ENCODE measurements around the gene TIFAB.

Gene TIFAB

DNA sequence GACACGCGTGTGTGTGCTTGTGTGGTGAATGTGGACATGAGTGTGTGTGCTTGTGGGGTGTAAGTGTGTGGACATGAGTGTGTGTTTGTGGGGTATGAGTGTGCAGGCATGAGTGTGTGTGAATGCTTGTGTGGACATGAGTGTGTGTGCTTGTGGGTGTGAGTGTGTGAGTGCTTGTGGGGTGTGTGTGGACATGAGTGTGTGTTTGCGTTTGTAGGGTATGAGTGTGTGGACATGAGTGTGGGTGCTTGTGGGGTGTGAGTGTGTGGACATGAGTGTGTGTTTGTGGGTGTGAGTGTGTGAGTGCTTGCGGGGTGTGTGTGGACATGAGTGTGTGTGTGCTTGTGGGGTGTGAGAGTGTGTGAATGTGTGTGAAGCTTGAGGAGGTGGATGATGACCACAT lies 29.8 kb upstream of the TIFAB start:
- H3K27me3 ChIP-seq (ENCODE audit: control insufficient read depth, insufficient read depth, low read length, poor library complexity, severe bottlenecking): peaks cover 97% of the 10 kb centered on the region
- H3K4me3 ChIP-seq (ENCODE audit: insufficient read depth, low read depth, low read length): no peak overlapping the region
- peaks cover 51% of the 10 kb centered on the region for H3K4me1 ChIP-seq (ENCODE audit: control insufficient read depth, insufficient read depth, low read length)
- H3K9me3 ChIP-seq (ENCODE audit: control insufficient read depth, low read length): no peaks in the 10 kb centered on the region
- no peaks in the 10 kb centered on the region for H3K36me3 ChIP-seq (ENCODE audit: control insufficient read depth, insufficient read depth, low read length)
- WGBS, 2 experiments: 93% methylated on average over 4 of the region's 4 CpGs
- no peak overlapping the region for H3K27ac ChIP-seq (ENCODE audit: insufficient read depth, low read depth, low read length, poor library complexity, severe bottlenecking)

DNA sequence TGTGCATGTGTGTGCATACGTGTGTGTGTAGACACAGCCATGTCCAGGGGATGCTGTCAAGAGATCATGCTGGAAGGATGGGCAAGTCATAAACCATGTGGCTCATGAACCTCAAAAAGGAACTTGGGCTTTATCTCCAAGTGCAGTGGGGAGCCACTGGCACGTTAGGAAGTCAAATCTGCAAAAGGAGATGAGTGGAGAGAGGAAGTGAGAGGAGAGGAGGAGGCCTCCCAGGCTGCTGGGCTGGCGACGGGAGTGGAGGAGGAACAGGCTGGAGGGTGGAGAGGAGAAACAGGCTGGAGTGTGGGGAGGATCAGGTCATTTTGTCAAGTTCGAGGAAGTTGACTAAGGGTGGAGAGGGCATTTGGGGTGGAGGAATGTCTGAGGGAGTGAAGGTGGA lies 29.2 kb upstream of the TIFAB start:
- Histone ChIP-seq H3K4me3 (ENCODE audit: insufficient read depth, low read depth, low read length) (no peak overlapping the region), H3K27me3 (ENCODE audit: control insufficient read depth, insufficient read depth, low read length, poor library complexity, severe bottlenecking) (peaks cover 97% of the 10 kb centered on the region), H3K9me3 (ENCODE audit: control insufficient read depth, low read length) (no peaks in the 10 kb centered on the region), H3K4me1 (ENCODE audit: control insufficient read depth, insufficient read depth, low read length) (peaks cover 55% of the 10 kb centered on the region), H3K27ac (ENCODE audit: insufficient read depth, low read depth, low read length, poor library complexity, severe bottlenecking) (no peak overlapping the region), H3K36me3 (ENCODE audit: control insufficient read depth, insufficient read depth, low read length) (no peaks in the 10 kb centered on the region)
- WGBS, 2 experiments: 83 to 88% methylated on average over 5 of the region's 5 CpGs

DNA sequence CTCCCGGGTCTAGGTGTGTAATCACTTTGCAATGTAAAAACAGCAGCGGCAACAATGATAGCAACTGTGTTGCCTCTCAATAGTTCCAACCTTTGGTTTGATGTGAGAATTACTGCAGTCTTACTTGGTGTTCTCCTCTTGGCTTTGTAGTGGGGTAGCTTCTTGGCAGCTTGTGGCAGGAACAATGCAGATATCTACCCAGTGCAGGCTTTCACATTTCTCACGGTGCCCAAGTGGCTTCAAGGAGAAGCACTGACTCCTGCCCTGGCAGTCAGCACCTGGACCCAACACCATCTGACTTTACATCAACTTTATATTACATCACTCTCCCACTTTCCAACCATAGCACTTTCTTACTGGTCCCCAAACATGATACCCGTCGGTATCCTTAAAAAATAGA lies 28.4 kb upstream of the TIFAB start:
- Histone ChIP-seq H3K27me3 (ENCODE audit: control insufficient read depth, insufficient read depth, low read length, poor library complexity, severe bottlenecking) (peaks cover 97% of the 10 kb centered on the region), H3K27ac (ENCODE audit: insufficient read depth, low read depth, low read length, poor library complexity, severe bottlenecking) (no peak overlapping the region)

DNA sequence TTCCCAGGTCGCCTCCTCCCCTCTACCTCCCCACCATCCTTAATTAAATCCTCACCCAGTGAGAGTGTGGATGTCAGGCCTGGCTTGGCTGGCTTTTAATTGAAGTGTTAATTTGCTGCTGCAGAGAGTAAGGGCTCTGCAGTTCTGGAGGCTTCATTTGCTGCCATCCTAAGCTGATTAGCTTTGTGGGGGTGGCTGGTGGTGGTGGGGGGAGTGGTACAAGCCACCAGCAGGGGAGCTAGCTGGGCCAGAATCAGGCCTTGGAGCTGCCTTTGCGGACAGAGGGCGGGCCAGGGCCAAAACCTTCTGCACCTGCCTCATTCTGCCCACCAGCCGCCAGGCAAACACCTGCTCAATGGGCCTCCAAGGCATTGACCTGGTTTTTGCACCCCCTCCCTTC lies 26.8 kb upstream of the TIFAB start:
- no peak overlapping the region for H3K4me3 ChIP-seq (ENCODE audit: insufficient read depth, low read depth, low read length)
- WGBS, 2 experiments: 25 to 27% methylated on average over 4 of the region's 4 CpGs
- H3K27me3 ChIP-seq (ENCODE audit: control insufficient read depth, insufficient read depth, low read length, poor library complexity, severe bottlenecking): peaks cover 97% of the 10 kb centered on the region
- H3K36me3 ChIP-seq (ENCODE audit: control insufficient read depth, insufficient read depth, low read length): no peaks in the 10 kb centered on the region
- no peaks in the 10 kb centered on the region for H3K9me3 ChIP-seq (ENCODE audit: control insufficient read depth, low read length)
- H3K4me1 ChIP-seq (ENCODE audit: control insufficient read depth, insufficient read depth, low read length): peaks cover 44% of the 10 kb centered on the region
- no peak overlapping the region for H3K27ac ChIP-seq (ENCODE audit: insufficient read depth, low read depth, low read length, poor library complexity, severe bottlenecking)

More for the DNA sequence above, 28.4 kb upstream of the TIFAB start:
- no peak overlapping the region for H3K4me3 ChIP-seq (ENCODE audit: insufficient read depth, low read depth, low read length)
- no peaks in the 10 kb centered on the region for H3K36me3 ChIP-seq (ENCODE audit: control insufficient read depth, insufficient read depth, low read length)
- WGBS, 2 experiments: 91 to 96% methylated on average over 5 of the region's 5 CpGs
- no peaks in the 10 kb centered on the region for H3K9me3 ChIP-seq (ENCODE audit: control insufficient read depth, low read length)
- H3K4me1 ChIP-seq (ENCODE audit: control insufficient read depth, insufficient read depth, low read length): peaks cover 54% of the 10 kb centered on the region

DNA sequence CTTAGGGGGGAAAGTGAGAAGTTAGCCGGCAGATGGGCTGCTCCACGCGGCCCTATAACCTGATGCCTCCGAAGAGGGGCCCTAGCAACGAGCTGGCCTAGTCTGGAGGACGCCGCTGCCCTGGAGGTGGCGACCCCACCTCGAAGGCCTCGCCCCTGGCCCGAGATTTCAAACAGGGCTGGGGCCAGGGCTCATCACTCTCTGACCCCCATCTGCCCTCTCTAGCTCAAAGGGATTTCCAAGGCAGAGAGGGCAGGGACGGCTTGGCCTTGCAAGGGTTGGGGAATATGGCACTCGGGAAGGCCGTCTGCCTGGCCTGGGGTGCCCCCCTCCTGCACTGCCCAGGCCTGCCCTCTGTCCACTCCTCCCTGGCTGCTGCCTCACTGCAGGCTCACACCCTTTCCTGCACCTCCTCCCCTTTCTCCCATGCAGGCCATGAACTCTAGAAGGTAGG lies 25.5 kb upstream of the TIFAB start:
- no peaks in the 10 kb centered on the region for H3K9me3 ChIP-seq (ENCODE audit: control insufficient read depth, low read length)
- H3K4me1 ChIP-seq (ENCODE audit: control insufficient read depth, insufficient read depth, low read length): peaks cover 39% of the 10 kb centered on the region
- 25 to 26% methylated on average over 14 of the region's 14 CpGs for WGBS, 2 experiments
- H3K27ac ChIP-seq (ENCODE audit: insufficient read depth, low read depth, low read length, poor library complexity, severe bottlenecking): no peak overlapping the region
- H3K36me3 ChIP-seq (ENCODE audit: control insufficient read depth, insufficient read depth, low read length): no peaks in the 10 kb centered on the region
- peaks cover 98% of the 10 kb centered on the region for H3K27me3 ChIP-seq (ENCODE audit: control insufficient read depth, insufficient read depth, low read length, poor library complexity, severe bottlenecking)
- no peak overlapping the region for H3K4me3 ChIP-seq (ENCODE audit: insufficient read depth, low read depth, low read length)

DNA sequence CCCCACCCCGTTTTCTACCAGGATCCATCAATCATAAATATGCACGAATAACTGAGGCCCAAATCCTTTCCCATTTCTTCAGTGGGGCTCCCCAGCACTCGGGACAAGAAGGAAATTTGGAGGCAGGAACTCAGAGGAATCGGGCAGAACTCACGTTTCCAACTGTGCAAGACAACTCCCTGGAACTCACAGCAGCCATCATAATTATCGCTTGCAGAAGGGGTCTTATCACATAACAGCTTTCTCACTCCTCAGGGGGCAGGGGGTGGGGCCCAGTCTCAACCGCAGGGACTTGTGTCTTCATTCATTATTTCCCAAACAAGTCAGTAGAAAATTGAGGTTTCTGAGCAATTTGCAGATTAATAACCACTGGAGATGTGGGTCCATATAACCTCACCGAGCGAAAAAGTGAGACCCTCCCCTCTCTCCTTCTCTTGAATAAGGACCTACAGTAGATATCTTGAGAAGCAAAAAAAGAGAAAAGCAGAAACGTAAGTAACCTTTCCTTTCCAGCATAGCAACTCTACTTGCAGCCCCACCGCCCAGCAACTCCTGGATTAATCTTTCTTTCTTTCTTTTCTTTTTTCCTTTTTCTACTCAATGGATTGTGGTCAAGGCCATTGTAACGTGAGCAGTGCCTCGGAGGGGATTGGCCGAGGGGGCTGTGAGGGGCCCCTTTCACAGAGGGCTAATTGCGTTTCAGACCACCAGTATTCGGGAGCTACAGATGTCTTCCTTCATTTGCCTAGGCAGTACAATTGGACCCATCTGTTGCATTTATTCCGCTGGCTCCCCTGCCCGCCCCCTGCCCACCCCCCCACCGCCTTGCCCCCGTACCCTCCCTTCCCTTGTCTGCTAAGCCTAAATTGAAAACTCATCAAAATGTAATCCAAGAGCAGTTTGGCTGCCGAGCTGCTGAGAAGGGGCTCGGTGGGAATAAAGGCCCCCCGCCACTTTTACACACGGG lies 24.7 kb upstream of the TIFAB start:
- no peak overlapping the region for H3K27ac ChIP-seq (ENCODE audit: insufficient read depth, low read depth, low read length, poor library complexity, severe bottlenecking)
- H3K4me1 ChIP-seq (ENCODE audit: control insufficient read depth, insufficient read depth, low read length): peaks cover 34% of the 10 kb centered on the region
- no peaks in the 10 kb centered on the region for H3K36me3 ChIP-seq (ENCODE audit: control insufficient read depth, insufficient read depth, low read length)
- no peaks in the 10 kb centered on the region for H3K9me3 ChIP-seq (ENCODE audit: control insufficient read depth, low read length)
- 34 to 36% methylated on average over 20 to 23 of the region's 24 CpGs for WGBS, 2 experiments
- no peak overlapping the region for H3K4me3 ChIP-seq (ENCODE audit: insufficient read depth, low read depth, low read length)
- peaks cover 97% of the 10 kb centered on the region for H3K27me3 ChIP-seq (ENCODE audit: control insufficient read depth, insufficient read depth, low read length, poor library complexity, severe bottlenecking)

DNA sequence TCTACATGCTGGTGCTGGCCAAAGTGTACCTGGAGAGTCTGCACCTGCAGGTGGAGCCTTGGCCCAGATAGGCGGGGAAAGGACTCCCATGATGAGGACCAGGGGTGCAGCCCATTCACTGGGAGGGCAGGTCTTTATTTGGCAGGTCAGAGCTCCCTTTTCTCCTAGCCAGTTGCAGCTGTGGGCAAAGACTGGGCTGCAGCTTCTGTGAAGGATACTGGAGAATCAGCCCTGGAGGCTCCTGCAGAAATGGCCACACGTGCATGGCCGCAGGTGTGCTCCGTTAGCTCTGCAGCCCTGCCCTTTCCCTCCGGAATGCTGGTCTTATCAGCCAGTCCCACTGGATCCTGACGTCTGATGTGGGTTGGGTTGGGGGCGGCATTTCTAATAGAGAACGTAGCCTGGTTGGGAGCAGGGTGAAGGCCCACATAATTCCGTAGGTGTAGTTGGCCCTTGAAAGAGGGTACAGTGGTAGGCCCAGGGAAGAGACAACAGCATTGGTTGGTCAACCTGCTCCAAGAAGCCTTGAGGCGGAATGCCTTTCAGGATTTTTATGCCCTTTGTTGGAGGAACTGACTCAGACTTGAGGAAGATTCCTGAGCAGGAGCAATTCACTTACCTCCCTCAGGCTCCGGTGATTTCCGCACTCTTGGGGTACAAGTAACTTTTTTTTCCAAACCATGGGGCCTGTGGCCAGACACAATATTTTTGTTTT lies 22.0 kb upstream of the TIFAB start:
- no peak overlapping the region for H3K4me3 ChIP-seq (ENCODE audit: insufficient read depth, low read depth, low read length)
- H3K27ac ChIP-seq (ENCODE audit: insufficient read depth, low read depth, low read length, poor library complexity, severe bottlenecking): no peak overlapping the region
- H3K27me3 ChIP-seq (ENCODE audit: control insufficient read depth, insufficient read depth, low read length, poor library complexity, severe bottlenecking): peaks cover 97% of the 10 kb centered on the region
- H3K9me3 ChIP-seq (ENCODE audit: control insufficient read depth, low read length): no peaks in the 10 kb centered on the region
- no peaks in the 10 kb centered on the region for H3K36me3 ChIP-seq (ENCODE audit: control insufficient read depth, insufficient read depth, low read length)
- 81 to 83% methylated on average over 12 of the region's 12 CpGs for WGBS, 2 experiments
- H3K4me1 ChIP-seq (ENCODE audit: control insufficient read depth, insufficient read depth, low read length): peaks cover 26% of the 10 kb centered on the region

DNA sequence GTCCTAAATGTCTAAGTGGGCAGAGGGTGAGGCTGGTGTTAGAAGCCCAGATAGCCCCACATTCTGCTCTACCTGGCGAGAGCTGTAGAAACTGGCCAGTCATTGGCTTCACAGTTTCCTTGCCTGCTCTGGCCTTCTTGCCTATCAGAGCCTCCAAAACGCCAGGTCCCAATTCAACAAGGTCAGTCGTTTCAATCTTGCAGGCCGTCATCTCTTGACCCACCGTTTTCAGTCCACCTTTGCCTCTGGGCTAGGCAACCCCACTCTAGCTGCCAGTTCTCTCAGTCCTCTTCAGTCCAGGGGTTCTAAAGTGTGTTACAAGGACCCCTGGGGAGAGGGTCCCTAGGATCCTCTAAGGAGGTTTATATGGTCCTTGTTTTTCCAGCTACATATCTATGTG lies 20.0 kb upstream of the TIFAB start:
- H3K27me3 ChIP-seq (ENCODE audit: control insufficient read depth, insufficient read depth, low read length, poor library complexity, severe bottlenecking): peaks cover 99% of the 10 kb centered on the region
- 90% methylated on average over 5 of the region's 5 CpGs for WGBS, 2 experiments

DNA sequence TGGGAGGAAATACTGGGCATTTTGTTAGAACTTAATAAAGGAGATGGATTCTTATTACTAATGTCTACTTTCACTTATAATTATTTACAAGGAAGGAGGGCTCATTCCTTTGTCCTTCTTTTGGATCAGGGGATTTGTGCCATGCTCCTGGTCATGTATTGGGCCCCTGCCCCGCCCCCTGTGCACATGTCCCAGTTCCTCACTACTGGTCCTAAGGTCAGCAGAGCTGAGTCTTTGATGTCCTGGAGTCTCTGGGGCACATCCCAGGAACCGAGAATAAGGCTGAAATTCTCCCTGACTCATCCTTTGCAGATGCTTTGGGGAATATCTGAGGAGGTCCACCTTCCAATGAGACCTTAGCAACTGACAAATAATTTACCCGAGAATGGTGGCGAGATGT lies 19.6 kb upstream of the TIFAB start:
- no peaks in the 10 kb centered on the region for H3K36me3 ChIP-seq (ENCODE audit: control insufficient read depth, insufficient read depth, low read length)
- peaks cover 14% of the 10 kb centered on the region for H3K4me1 ChIP-seq (ENCODE audit: control insufficient read depth, insufficient read depth, low read length)
- H3K9me3 ChIP-seq (ENCODE audit: control insufficient read depth, low read length): no peaks in the 10 kb centered on the region
- H3K27ac ChIP-seq (ENCODE audit: insufficient read depth, low read depth, low read length, poor library complexity, severe bottlenecking): no peak overlapping the region
- H3K27me3 ChIP-seq (ENCODE audit: control insufficient read depth, insufficient read depth, low read length, poor library complexity, severe bottlenecking): peaks cover 99% of the 10 kb centered on the region
- H3K4me3 ChIP-seq (ENCODE audit: insufficient read depth, low read depth, low read length): no peak overlapping the region
- WGBS, 2 experiments: 83 to 90% methylated on average over 4 of the region's 4 CpGs

More for the DNA sequence above, 20.0 kb upstream of the TIFAB start:
- Histone ChIP-seq H3K4me3 (ENCODE audit: insufficient read depth, low read depth, low read length) (no peak overlapping the region), H3K9me3 (ENCODE audit: control insufficient read depth, low read length) (no peaks in the 10 kb centered on the region), H3K4me1 (ENCODE audit: control insufficient read depth, insufficient read depth, low read length) (peaks cover 14% of the 10 kb centered on the region), H3K36me3 (ENCODE audit: control insufficient read depth, insufficient read depth, low read length) (no peaks in the 10 kb centered on the region), H3K27ac (ENCODE audit: insufficient read depth, low read depth, low read length, poor library complexity, severe bottlenecking) (no peak overlapping the region)

DNA sequence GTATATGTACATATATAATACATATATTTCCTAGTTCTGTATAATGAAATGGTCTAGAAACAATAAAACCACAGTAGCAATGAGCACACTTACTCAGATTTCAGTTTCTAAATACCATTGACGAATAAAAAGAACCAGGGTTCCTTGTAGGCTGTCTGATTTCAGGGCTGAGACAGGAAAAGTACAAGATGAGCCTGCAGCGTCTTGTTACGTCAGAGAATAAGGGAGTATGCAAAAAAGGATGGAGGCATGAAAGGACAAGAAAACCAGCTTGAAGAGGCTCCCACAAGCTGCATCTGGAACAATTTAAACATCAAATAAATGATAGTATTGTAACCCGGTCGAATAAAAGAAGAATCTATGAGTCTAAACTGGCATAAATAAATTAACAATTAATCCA lies 17.8 kb upstream of the TIFAB start:
- WGBS, 2 experiments: 83 to 94% methylated on average over 3 of the region's 5 CpGs
- no peak overlapping the region for H3K4me3 ChIP-seq (ENCODE audit: insufficient read depth, low read depth, low read length)
- H3K27me3 ChIP-seq (ENCODE audit: control insufficient read depth, insufficient read depth, low read length, poor library complexity, severe bottlenecking): peaks cover 99% of the 10 kb centered on the region
- H3K4me1 ChIP-seq (ENCODE audit: control insufficient read depth, insufficient read depth, low read length): peaks cover 14% of the 10 kb centered on the region
- H3K9me3 ChIP-seq (ENCODE audit: control insufficient read depth, low read length): no peaks in the 10 kb centered on the region
- no peak overlapping the region for H3K27ac ChIP-seq (ENCODE audit: insufficient read depth, low read depth, low read length, poor library complexity, severe bottlenecking)
- H3K36me3 ChIP-seq (ENCODE audit: control insufficient read depth, insufficient read depth, low read length): no peaks in the 10 kb centered on the region

Measured in ectodermal cell (in vitro differentiated cells).